Measurements from ENCODE around the gene PYCARD. TPM values are rescaled to one million over a fixed set of nuclear protein-coding genes. Genes with fewer than 3 reads are reported as not detected.

PYCARD gene
- total RNA-seq, 1 donor from 2014 or later, result 3.0 TPM

GRCh38 chr16:31167315-31167714 lies 35.2 kb downstream of the PYCARD start:
- DNase-seq (ENCODE audit: low read depth), result no peak

GRCh38 chr16:31157136-31157535 lies 45.4 kb downstream of the PYCARD start:
- no peak for DNase-seq (ENCODE audit: low read depth)

Other genes starting within 250 kb of the PYCARD start
- gene SETD1A, start 245.0 kb downstream of the PYCARD start, total RNA-seq, result 3.3 and 5.8 TPM in 2 replicates
- gene HSD3B7, start 217.6 kb downstream of the PYCARD start, total RNA-seq, result 98.3 and 128 TPM in 2 replicates
- 0.86 and 1.3 TPM in 2 replicates for gene STX1B, start 192.1 kb downstream of the PYCARD start, total RNA-seq
- 47.3 and 51.0 TPM in 2 replicates for gene STX4, start 169.2 kb downstream of the PYCARD start, total RNA-seq
- 45.4 and 65.3 TPM in 2 replicates for gene ZNF668, start 128.5 kb downstream of the PYCARD start, total RNA-seq
- gene ZNF646, start 128.3 kb downstream of the PYCARD start, total RNA-seq, result 17.6 and 29.6 TPM in 2 replicates
- gene PRSS53, start 113.8 kb downstream of the PYCARD start, total RNA-seq, result 3.9 and 4.1 TPM in 2 replicates
- 143 and 171 TPM in 2 replicates for gene VKORC1, start 108.0 kb downstream of the PYCARD start, total RNA-seq
- 158 and 239 TPM in 2 replicates for gene BCKDK, start 94.4 kb downstream of the PYCARD start, total RNA-seq
- gene KAT8, start 85.1 kb downstream of the PYCARD start, total RNA-seq, result 46.7 and 53.5 TPM in 2 replicates
- 0.08 TPM in 1 of 2 replicates, not detected in the other for gene PRSS8, start 67.0 kb downstream of the PYCARD start, total RNA-seq
- 0.51 and 1.6 TPM in 2 replicates for gene PRSS36, start 52.7 kb downstream of the PYCARD start, total RNA-seq
- gene FUS, start 22.6 kb downstream of the PYCARD start, total RNA-seq, result 14.6 and 18.3 TPM in 2 replicates
- 331 and 408 TPM in 2 replicates for gene TRIM72, start 11.4 kb upstream of the PYCARD start, total RNA-seq
- gene PYDC1, start 14.4 kb upstream of the PYCARD start, total RNA-seq, result not detected in 2 replicates
- 0.13 and 0.62 TPM in 2 replicates for gene ITGAM, start 57.2 kb upstream of the PYCARD start, total RNA-seq
- 0.40 TPM in 1 of 2 replicates, not detected in the other for gene ITGAX, start 152.4 kb upstream of the PYCARD start, total RNA-seq
- gene ITGAD, start 190.6 kb upstream of the PYCARD start, total RNA-seq, result not detected in 2 replicates
- gene COX6A2, start 225.6 kb upstream of the PYCARD start, total RNA-seq, result 68.6 and 227 TPM in 2 replicates
- 1.8 and 2.2 TPM in 2 replicates for gene ZNF843, start 240.0 kb upstream of the PYCARD start, total RNA-seq

Data from myocyte (in vitro differentiated cells).